ENCODE results near the gene GALK1.

GALK1 gene

DNA sequence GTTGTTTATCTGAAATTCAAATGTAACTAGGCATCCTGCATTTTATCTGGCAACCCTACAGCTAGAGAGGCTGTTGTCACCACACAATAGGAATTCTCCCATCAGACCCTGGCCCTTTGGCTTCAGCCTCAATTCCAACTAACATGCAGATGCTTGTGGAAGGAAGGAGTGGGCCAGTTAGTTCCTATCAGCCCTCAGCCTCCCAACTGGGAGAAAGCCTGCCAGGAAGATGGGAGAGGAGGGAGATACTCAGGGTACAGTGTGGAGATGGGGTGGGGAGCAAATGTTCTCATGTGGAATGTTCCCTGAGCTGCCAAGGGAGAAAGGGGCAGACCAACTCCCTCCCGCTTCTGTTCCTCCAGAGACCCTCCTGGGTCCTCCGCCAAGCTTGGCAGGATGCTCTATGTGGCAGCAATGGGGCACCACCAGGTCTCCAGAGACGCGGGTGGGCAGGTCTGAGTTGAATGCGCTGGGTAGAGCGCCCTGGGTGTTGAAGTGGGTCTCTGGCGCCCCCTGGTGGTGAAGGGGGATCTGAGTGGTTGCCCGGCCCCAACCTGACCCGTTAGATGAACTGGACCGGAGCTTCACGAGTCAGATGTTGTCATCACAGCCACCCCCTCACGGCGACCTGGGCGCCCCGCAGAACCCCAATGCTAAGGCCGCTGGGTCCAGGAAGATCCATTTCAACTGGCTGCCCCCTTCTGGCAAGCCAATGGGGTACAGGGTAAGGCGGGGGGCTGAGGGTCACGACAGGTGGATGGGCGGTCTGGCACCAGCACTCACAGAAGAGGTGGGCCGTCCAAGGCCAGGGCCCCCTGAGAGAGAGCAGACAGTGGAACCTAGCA lies 15.2 kb downstream of the GALK1 start:
- DNase-seq (ENCODE audit: low read depth), result no peak

DNA sequence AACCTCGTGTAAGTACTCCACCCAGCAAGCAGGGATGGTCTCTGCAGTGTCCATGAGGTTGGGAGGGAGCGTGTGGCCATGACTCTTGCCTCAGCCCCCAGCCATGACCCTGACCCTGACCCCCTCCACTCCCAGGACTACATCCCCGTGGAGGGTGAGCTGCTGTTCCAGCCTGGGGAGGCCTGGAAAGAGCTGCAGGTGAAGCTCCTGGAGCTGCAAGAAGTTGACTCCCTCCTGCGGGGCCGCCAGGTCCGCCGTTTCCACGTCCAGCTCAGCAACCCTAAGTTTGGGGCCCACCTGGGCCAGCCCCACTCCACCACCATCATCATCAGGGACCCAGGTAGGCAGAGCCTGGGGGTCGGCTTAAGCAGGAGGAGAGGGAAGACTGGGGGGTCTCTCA lies 16.3 kb downstream of the GALK1 start:
- DNase-seq (ENCODE audit: low read depth), result no peak

DNA sequence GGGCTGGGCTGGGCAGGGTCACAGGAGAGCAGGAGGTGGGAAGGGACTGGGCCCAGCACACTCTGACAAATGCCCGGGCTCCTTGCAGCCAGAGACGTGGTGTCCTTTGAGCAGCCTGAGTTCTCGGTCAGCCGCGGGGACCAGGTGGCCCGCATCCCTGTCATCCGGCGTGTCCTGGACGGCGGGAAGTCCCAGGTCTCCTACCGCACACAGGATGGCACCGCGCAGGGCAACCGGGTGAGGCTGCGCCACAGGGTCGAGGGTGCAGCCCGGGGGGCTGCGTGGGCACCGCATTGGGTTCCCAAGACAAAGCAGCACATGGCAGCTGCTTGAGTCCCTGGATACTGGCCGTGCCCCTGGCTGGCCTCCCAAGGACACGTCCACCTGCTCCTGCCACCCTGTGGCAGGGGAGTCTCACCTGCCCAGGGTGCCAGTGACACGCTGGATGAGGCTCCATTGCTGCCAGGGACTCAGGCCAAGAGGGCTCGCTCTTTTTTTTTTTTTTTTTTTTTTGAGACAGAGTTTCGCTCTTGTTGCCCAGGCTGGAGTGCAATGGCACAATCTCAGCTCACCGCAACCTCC lies 21.3 kb downstream of the GALK1 start:
- DNase-seq (ENCODE audit: low read depth), result no peak

DNA sequence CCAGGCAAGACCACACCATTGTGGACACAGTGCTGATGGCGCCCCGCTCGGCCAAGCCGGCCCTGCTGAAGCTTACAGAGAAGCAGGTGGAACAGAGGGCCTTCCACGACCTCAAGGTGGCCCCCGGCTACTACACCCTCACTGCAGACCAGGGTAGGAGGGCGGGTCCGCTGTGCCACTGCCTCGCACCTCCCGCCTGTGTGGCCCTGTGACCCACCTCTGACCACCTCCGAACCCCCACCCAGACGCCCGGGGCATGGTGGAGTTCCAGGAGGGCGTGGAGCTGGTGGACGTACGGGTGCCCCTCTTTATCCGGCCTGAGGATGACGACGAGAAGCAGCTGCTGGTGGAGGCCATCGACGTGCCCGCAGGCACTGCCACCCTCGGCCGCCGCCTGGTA lies 22.7 kb downstream of the GALK1 start:
- DNase-seq (ENCODE audit: low read depth), result no peak

DNA sequence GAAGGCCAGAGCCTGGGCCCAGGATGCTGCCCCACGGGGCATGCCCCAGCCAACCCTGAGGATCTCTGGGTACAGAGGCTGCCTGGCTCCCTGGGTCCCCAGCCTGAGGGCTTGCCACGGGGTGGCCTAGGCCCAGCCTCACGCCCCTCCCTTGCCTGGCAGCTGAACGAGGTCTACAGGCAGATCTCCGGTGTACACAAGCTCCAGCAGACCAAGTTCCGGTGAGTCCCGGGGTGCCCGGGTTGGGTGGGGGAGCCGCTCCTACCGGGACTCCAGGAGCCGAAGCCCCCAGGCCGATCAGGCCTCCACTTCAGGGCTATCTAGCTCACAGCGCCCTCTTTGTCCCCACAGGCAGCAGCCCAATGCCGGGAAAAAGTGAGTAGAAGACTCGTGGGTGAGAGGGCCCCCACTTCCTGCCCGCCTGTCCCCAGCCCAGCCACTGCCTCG lies 24.3 kb downstream of the GALK1 start:
- DNase-seq (ENCODE audit: low read depth), result no peak

DNA sequence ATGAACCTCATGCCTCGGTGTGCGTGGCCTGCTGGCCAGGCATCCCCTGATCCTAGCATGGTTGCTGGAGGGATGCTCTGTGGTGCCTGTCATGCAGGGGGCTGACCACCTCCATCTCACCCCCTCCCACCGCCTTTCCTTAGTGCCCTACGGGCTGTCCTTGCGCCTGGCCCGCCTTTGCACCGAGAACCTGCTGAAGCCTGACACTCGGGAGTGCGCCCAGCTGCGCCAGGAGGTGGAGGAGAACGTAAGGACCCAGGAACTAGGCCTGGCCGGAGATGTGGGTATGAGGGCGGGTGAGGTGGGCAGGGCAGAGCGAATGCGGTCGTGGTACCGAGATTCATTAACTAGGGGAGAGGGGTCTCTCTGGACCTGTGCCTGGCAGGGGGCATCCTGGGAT lies 24.8 kb downstream of the GALK1 start:
- no peak for DNase-seq (ENCODE audit: low read depth)

DNA sequence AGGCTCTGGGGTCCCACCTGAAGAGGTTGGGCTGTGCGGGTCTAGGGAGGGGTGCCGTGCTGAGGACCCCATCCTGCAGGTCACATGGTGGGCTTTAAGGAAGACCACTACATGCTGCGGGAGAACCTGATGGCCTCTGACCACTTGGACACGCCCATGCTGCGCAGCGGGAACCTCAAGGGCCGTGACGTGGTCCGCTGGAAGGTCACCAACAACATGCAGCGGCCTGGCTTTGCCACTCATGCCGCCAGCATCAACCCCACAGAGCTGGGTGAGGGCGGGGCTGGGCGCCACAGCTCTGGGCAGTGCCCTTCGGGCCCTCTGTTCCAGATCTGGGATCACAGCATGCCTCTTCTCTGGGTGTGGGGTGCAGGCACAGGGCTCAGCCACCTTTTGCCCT lies 25.2 kb downstream of the GALK1 start:
- no peak for DNase-seq (ENCODE audit: low read depth)

DNA sequence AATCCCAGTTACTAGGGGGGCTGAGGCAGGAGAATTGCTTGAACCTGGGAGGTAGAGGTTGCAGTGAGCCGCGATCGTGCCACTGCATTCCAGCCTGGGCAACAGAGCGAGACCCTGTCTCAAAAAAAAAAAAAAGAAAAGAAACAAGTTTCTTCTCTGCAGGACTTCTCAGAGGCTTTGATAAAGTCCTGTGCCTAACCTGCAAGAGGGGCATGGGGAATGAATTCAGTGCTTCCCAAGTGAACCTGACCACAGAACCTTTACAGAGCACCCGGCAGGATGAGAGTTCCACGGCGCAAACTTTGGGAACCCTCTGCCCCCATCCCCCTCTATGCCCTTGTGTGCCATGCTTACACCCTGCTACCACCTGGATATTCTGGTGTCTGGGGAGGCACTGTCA lies 25.8 kb downstream of the GALK1 start:
- no peak for DNase-seq (ENCODE audit: low read depth)

DNA sequence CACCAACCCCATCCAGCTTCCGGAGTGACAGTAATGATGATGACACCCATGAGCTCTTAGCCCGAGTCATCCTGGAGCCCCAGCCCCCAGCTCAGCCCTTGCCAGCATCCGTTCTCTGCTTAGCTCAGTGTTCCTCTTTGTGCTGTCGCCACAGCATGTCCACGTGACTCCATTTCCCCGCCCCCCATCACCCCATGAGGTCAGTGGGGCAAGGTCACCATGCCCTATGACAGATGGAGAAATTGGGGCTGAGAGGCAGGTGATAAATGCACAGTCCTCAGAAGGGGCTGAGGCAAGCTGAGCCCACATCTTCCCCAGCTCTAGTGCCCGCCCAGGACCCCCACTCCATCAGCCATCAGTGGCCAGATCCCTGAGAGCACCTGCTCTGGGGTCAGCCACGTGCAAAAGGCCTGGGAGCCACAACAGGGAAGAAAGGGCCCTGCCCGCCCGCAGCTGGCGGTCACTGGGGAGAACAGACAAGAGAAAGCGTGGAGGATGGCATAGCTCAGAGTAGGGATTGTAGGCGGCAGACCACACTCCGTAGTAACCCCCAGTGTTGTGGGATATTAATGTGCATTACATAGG lies 26.7 kb downstream of the GALK1 start:
- DNase-seq (ENCODE audit: low read depth), result no peak

DNA sequence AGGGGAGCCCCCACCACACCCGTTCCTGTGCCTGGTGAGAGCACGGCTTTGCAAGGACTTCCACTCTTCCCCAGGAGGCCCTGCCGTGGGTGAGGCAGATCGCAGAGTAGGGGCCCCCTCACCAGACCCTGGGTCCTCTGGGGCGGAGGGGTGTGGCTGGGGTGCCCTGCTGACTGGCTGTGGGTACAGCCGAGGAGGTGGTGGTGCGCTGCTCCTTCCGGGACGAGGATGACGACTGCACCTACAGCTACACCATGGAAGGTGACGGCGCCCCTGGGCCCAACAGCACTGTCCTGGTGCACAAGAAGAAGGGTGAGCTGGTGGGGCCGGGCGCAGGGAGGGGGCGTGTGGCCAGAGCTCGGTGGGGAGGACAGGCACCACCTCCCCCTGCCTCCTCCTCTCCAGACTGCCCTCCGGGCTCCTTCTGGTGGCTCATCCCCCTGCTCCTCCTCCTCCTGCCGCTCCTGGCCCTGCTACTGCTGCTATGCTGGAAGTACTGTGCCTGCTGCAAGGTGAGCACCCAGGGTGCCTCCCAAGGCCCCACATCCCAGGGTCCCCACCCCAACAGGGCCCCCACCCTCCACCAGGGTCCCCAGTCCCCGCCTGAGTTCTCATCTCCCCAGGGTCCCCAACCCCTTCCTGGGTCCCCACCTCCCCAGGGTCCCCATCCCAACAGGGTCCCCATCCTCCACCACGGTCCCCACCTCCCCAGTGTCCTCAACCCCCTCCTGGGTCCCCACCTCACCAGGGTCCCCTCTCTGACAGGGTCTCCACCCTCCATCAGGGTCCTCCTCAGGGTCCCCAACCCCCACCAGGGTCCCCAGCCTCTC lies 27.6 kb downstream of the GALK1 start:
- no peak for DNase-seq (ENCODE audit: low read depth)

DNA sequence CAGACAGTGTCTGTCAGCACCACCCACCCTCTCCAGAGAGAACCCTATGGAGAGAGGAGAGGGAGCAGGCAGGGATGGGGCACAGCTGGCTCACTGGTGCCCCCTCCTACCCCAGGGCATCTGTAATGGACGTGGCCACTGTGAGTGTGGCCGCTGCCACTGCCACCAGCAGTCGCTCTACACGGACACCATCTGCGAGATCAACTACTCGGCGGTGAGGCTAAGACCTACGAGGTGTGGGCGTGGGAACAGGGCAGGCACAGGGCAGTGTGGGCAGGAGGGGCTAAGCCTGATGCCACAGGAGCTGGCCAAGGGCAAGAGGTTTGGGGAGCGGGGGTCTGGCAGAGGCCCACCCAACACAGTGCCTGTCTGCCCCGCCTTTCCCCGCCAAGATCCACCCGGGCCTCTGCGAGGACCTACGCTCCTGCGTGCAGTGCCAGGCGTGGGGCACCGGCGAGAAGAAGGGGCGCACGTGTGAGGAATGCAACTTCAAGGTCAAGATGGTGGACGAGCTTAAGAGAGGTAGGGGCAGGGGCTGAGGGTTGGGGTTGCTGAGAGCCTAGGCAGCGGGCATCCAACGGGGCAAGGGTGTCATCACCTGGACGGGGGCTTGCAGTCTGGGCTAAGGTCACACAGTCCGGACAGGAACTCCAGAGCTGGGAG lies 28.7 kb downstream of the GALK1 start:
- no peak for DNase-seq (ENCODE audit: low read depth)

DNA sequence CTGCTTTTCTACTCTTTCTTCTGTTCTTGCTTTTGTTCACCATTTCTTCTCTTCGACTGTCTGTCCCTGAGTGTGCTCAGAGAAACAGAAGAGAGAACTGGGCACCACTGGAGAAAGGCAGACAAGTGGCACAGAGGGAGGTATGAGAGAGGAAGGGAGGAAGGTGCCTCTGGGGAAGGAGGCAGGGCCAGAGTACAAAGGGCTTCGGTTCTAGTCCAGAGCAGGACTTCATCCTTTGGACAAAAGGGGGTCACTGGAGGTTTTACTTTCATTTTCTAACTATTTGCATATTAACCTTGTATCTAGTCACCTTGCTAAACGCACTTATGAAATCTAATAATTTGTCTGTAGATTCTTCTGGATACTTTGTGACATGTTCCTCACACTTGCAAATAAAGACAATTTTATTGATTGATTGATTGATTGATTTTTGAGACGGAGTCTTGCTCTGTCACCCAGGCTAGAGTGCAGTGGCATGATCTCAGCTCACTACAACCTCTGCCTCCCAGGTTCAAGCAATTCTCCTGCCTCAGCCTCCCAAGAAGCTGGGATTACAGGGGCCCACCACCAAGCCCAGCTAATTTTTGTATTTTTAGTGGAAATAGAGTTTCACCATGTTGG lies 30.2 kb downstream of the GALK1 start:
- DNase-seq (ENCODE audit: low read depth), result no peak

DNA sequence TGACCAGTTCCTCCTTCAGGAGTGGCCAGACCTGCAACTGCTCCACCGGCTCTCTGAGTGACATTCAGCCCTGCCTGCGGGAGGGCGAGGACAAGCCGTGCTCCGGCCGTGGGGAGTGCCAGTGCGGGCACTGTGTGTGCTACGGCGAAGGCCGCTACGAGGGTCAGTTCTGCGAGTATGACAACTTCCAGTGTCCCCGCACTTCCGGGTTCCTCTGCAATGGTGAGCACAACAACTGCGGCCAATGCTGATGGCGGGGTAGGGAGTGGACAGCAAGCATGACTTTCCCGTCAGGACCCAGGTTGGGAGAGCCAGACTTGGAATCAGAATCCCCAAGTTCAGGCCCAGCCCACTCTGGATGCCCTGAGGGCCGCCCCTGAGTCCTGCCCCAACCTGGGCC lies 31.5 kb downstream of the GALK1 start:
- DNase-seq (ENCODE audit: low read depth), result no peak

DNA sequence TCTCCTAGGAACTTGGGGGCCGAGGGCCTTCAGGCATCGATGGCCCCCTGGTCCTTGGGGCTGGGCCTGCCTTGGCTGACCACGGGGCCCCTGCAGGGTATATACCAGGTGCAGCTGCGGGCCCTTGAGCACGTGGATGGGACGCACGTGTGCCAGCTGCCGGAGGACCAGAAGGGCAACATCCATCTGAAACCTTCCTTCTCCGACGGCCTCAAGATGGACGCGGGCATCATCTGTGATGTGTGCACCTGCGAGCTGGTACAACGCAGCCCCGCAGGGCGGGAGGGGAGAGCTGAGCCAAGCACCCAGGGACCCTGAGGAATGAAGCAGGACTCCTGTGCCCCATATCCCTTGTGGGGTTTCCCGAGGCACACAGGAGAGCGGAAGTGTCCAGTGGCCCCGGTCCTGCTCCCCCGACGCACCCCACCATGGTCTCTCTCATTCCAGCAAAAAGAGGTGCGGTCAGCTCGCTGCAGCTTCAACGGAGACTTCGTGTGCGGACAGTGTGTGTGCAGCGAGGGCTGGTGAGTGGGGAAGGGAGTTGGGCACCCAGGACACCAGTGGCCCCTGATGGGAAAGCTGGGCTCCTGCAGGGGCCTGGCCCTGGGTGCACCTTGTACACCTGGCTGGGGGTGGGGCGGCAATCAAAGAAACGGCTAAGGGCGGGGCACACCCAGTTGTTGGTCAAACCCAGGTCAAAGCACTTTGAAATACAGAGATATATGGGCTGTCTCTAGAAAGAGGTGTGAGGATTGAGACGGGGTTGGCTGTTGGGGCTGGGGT lies 33.1 kb downstream of the GALK1 start:
- no peak for DNase-seq (ENCODE audit: low read depth)

DNA sequence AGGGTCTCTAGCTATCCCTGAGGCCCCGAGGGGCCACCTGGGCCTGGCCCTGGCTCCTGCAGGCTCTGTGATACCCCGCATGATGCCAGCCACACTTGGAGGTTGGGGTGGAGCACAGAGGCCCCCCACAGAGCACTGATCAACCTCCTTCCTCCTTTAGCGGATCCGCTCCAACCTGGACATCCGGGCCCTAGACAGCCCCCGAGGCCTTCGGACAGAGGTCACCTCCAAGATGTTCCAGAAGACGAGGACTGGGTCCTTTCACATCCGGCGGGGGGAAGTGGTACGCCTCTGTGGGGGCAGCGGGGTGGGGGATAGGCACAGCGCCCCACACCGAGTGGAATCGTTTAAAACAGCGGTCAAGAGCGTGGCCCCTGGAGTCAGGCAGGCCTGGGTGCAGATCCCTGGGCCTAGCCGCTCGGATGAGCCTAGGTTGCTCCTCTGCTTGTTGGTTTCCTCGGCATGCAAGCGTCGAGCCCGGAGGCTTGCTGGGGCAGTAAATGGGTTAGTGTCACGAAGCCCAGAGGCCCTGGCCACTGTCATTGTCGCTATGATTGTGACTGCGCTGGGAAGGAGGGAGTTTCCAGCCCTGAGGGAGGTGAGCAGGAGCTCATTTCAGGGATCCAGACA lies 33.8 kb downstream of the GALK1 start:
- no peak for DNase-seq (ENCODE audit: low read depth)

DNA sequence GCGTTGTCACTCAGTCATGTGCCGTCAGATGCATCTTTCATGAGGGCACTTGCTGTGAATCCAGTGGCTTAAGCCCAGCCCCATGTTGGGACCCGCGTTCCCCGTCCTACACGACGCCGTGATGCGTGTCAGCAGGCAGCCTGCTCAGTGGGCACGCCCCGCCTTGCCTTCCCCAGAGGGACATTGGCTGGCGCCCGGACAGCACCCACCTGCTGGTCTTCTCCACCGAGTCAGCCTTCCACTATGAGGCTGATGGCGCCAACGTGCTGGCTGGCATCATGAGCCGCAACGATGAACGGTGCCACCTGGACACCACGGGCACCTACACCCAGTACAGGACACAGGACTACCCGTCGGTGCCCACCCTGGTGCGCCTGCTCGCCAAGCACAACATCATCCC lies 34.9 kb downstream of the GALK1 start:
- DNase-seq (ENCODE audit: low read depth), result no peak

DNA sequence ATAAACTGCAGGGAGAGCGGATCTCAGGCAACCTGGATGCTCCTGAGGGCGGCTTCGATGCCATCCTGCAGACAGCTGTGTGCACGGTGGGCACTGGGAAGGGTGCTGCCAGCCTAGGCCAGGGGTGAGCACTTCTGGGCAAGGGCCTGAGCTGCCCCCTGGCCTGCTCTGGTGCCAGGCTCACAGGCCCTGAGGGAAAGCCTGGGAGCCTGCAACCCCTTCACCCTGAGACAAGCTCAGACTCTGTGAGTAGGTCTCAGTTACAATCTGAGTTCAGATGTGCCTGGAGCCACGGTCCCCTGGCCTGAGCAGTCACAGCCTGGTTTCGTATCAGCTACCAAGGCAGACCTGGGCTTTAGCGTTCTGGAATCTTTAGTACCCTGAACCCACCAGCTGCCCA lies 35.6 kb downstream of the GALK1 start:
- DNase-seq (ENCODE audit: low read depth), result no peak

DNA sequence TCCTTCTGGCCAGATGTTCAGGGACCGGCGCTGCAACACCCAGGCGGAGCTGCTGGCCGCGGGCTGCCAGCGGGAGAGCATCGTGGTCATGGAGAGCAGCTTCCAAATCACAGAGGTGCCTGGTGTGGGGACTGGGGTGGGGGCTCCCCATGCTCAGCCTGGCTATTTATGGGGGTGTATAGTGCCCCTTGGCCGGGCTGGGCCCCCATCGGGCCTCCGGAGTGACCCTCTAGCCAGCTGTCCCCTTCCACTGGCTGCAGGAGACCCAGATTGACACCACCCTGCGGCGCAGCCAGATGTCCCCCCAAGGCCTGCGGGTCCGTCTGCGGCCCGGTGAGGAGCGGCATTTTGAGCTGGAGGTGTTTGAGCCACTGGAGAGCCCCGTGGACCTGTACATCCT lies 37.6 kb downstream of the GALK1 start:
- no peak for DNase-seq (ENCODE audit: low read depth)

DNA sequence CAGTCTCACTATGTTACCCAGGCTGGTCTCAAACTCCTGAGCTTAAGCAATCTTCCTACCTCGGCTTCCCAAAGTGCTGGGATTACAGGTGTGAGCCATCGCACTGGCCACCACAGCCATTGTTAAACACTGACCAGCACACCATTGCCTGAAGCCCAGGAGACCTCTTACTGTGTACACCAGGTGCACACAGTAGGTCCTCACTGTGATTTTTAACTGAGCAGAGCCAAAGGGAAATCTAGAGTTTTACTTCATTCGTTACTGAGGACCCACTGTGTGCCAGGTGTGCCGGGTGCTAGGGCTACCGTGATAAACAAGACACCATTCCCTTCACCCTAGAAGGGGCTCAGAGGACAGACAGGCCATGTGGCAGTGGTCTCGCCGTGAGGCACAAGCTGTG lies 39.5 kb downstream of the GALK1 start:
- DNase-seq (ENCODE audit: low read depth), result no peak

All from non-pigmented ciliary epithelial cell (primary cell).